SJCRH30 (cell line): ENCODE results near the gene PALLD. TPM values are rescaled to one million over a fixed set of nuclear protein-coding genes. Genes with fewer than 3 reads are reported as not detected.

Experiments
- DNase-seq, 2 experiments: peaks; one replicate each; pipeline ENCODE4 v3.0.0-alpha.2; 2015 to 2020
- H3K27ac ChIP-seq: fragments of 250-450 bp; sonication (Bioruptor Pico); 2 replicates; pipeline ENCODE4 v1.5.1; 2020; ENCODE audit warnings: mild to moderate bottlenecking, moderate library complexity
- H3K27me3 ChIP-seq: fragments of 250-450 bp; sonication (Bioruptor Pico); 2 replicates; pipeline ENCODE4 v1.5.1; 2020; ENCODE audit warnings: mild to moderate bottlenecking, moderate library complexity
- H3K36me3 ChIP-seq: fragments of 250-450 bp; sonication (Bioruptor Pico); 2 replicates; pipeline ENCODE4 v1.5.1; 2020; ENCODE audit warnings: mild to moderate bottlenecking, moderate library complexity
- H3K4me1 ChIP-seq: fragments of 250-450 bp; sonication (Bioruptor Pico); 2 replicates; pipeline ENCODE4 v1.5.1; 2020; ENCODE audit warnings: mild to moderate bottlenecking, moderate library complexity
- H3K4me3 ChIP-seq: fragments of 250-450 bp; sonication (Bioruptor Pico); 2 replicates; pipeline ENCODE4 v1.5.1; 2020; ENCODE audit warnings: mild to moderate bottlenecking, moderate library complexity
- H3K9me3 ChIP-seq: fragments of 250-450 bp; sonication (Bioruptor Pico); replicated peaks from 2 replicates; pipeline ENCODE4 v1.5.1; 2020; ENCODE audit warnings: mild to moderate bottlenecking, moderate library complexity
- total RNA-seq: library from RNA; depleted of rRNA; stranded (reverse); fragments of >200 nt; shearing (Covaris generic); gene quantifications from 2 replicates; pipeline ENCODE4 v1.2.3, GENCODE V29; 2014

PALLD gene
- total RNA-seq, 1 experiment from 2014 or later = 47.3 TPM

- Histone ChIP-seq H3K27me3 (no peaks in the 10 kb centered on the region), H3K4me3 (no peak overlapping the region), H3K9me3 (no peaks in the 10 kb centered on the region), H3K27ac (no peak overlapping the region), H3K36me3 (peaks cover 12% of the 10 kb centered on the region), H3K4me1 (peaks cover 15% of the 10 kb centered on the region)
- no peak for DNase-seq
These were observed 170.5 kb downstream of the PALLD start for GRCh38 chr4:168667376-168667775.

GRCh38 chr4:168667921-168668320 is 171.1 kb downstream of the PALLD start:
- H3K4me3 ChIP-seq = no peak overlapping the region
- no peak overlapping the region for H3K27ac ChIP-seq
- DNase-seq = no peak
- peaks cover 12% of the 10 kb centered on the region for H3K36me3 ChIP-seq
- no peaks in the 10 kb centered on the region for H3K9me3 ChIP-seq
- H3K4me1 ChIP-seq = peaks cover 14% of the 10 kb centered on the region
- H3K27me3 ChIP-seq = no peaks in the 10 kb centered on the region

- Histone ChIP-seq H3K27ac (no peak overlapping the region), H3K36me3 (peaks cover 12% of the 10 kb centered on the region), H3K4me1 (no peaks in the 10 kb centered on the region), H3K9me3 (no peaks in the 10 kb centered on the region), H3K27me3 (no peaks in the 10 kb centered on the region), H3K4me3 (no peak overlapping the region)
- DNase-seq = no peak
These were observed 176.6 kb downstream of the PALLD start for GRCh38 chr4:168673476-168673875.

GRCh38 chr4:168674077-168674747 is 177.4 kb downstream of the PALLD start:
- Histone ChIP-seq H3K4me3 (no peak overlapping the region), H3K27ac (no peak overlapping the region), H3K4me1 (no peaks in the 10 kb centered on the region), H3K9me3 (no peaks in the 10 kb centered on the region), H3K27me3 (no peaks in the 10 kb centered on the region), H3K36me3 (peaks cover 10% of the 10 kb centered on the region)
- no peak for DNase-seq

GRCh38 chr4:168674866-168675265 is 178.0 kb downstream of the PALLD start:
- Histone ChIP-seq H3K9me3 (no peaks in the 10 kb centered on the region), H3K27ac (no peak overlapping the region), H3K27me3 (no peaks in the 10 kb centered on the region), H3K36me3 (peaks cover 7% of the 10 kb centered on the region; the same call in 1 of the 2 replicates), H3K4me1 (no peaks in the 10 kb centered on the region), H3K4me3 (no peak overlapping the region)
- no peak for DNase-seq

- DNase-seq = no peak
These were observed 180.2 kb downstream of the PALLD start for GRCh38 chr4:168677063-168677462.

GRCh38 chr4:168677879-168678278 is 181.0 kb downstream of the PALLD start:
- no peak overlapping the region for H3K4me3 ChIP-seq
- H3K4me1 ChIP-seq = no peaks in the 10 kb centered on the region
- no peak overlapping the region for H3K27ac ChIP-seq
- no peaks in the 10 kb centered on the region for H3K9me3 ChIP-seq
- H3K36me3 ChIP-seq = peaks cover 14% of the 10 kb centered on the region
- no peak for DNase-seq
- no peaks in the 10 kb centered on the region for H3K27me3 ChIP-seq

More at GRCh38 chr4:168677063-168677462, 180.2 kb downstream of the PALLD start:
- Histone ChIP-seq H3K4me1 (no peaks in the 10 kb centered on the region), H3K27ac (no peak overlapping the region), H3K36me3 (peaks cover 12% of the 10 kb centered on the region), H3K27me3 (no peaks in the 10 kb centered on the region), H3K9me3 (no peaks in the 10 kb centered on the region), H3K4me3 (no peak overlapping the region)

- H3K36me3 ChIP-seq = peaks cover 23% of the 10 kb centered on the region
- H3K4me3 ChIP-seq = no peak overlapping the region
- H3K27ac ChIP-seq = no peak overlapping the region
- H3K9me3 ChIP-seq = no peaks in the 10 kb centered on the region
- no peaks in the 10 kb centered on the region for H3K27me3 ChIP-seq
- DNase-seq = no peak
- H3K4me1 ChIP-seq = no peaks in the 10 kb centered on the region
These were observed 182.0 kb downstream of the PALLD start for GRCh38 chr4:168678751-168679366.

GRCh38 chr4:168679397-168679796 is 182.5 kb downstream of the PALLD start:
- no peak overlapping the region for H3K27ac ChIP-seq

GRCh38 chr4:168679819-168680218 is 183.0 kb downstream of the PALLD start:
- Histone ChIP-seq H3K4me1 (no peaks in the 10 kb centered on the region), H3K27me3 (no peaks in the 10 kb centered on the region), H3K36me3 (peaks cover 31% of the 10 kb centered on the region), H3K9me3 (no peaks in the 10 kb centered on the region), H3K27ac (no peak overlapping the region), H3K4me3 (no peak overlapping the region)
- DNase-seq = no peak

More at GRCh38 chr4:168679397-168679796, 182.5 kb downstream of the PALLD start:
- no peak overlapping the region for H3K4me3 ChIP-seq
- DNase-seq = no peak
- H3K4me1 ChIP-seq = no peaks in the 10 kb centered on the region
- no peaks in the 10 kb centered on the region for H3K27me3 ChIP-seq
- peaks cover 28% of the 10 kb centered on the region for H3K36me3 ChIP-seq
- no peaks in the 10 kb centered on the region for H3K9me3 ChIP-seq

- no peaks in the 10 kb centered on the region for H3K4me1 ChIP-seq
- no peak overlapping the region for H3K27ac ChIP-seq
- DNase-seq = no peak
- peaks cover 44% of the 10 kb centered on the region for H3K36me3 ChIP-seq
- no peaks in the 10 kb centered on the region for H3K9me3 ChIP-seq
- H3K27me3 ChIP-seq = no peaks in the 10 kb centered on the region
- H3K4me3 ChIP-seq = no peak overlapping the region
These were observed 186.1 kb downstream of the PALLD start for GRCh38 chr4:168682898-168683500.

- Histone ChIP-seq H3K4me1 (no peaks in the 10 kb centered on the region), H3K9me3 (no peaks in the 10 kb centered on the region), H3K36me3 (peaks cover 42% of the 10 kb centered on the region), H3K27me3 (no peaks in the 10 kb centered on the region), H3K4me3 (no peak overlapping the region), H3K27ac (no peak overlapping the region)
- DNase-seq = no peak
These were observed 186.7 kb downstream of the PALLD start for GRCh38 chr4:168683595-168683994.

- Histone ChIP-seq H3K27ac (no peak overlapping the region), H3K4me3 (no peak overlapping the region), H3K36me3 (peaks cover 47% of the 10 kb centered on the region), H3K27me3 (no peaks in the 10 kb centered on the region), H3K9me3 (no peaks in the 10 kb centered on the region), H3K4me1 (no peaks in the 10 kb centered on the region)
- no peak for DNase-seq
These were observed 188.4 kb downstream of the PALLD start for GRCh38 chr4:168685136-168685809.

GRCh38 chr4:168688584-168688983 is 191.7 kb downstream of the PALLD start:
- H3K27ac ChIP-seq = no peak overlapping the region
- H3K27me3 ChIP-seq = no peaks in the 10 kb centered on the region
- H3K4me3 ChIP-seq = no peak overlapping the region
- no peaks in the 10 kb centered on the region for H3K9me3 ChIP-seq
- H3K4me1 ChIP-seq = no peaks in the 10 kb centered on the region
- no peak for DNase-seq
- H3K36me3 ChIP-seq = peaks cover 41% of the 10 kb centered on the region

GRCh38 chr4:168689791-168690190 is 192.9 kb downstream of the PALLD start:
- Histone ChIP-seq H3K36me3 (peaks cover 30% of the 10 kb centered on the region), H3K9me3 (no peaks in the 10 kb centered on the region), H3K4me1 (no peaks in the 10 kb centered on the region), H3K4me3 (no peak overlapping the region), H3K27me3 (no peaks in the 10 kb centered on the region), H3K27ac (no peak overlapping the region)
- no peak for DNase-seq
